ENCODE data around the gene MTCL1.

DNA sequence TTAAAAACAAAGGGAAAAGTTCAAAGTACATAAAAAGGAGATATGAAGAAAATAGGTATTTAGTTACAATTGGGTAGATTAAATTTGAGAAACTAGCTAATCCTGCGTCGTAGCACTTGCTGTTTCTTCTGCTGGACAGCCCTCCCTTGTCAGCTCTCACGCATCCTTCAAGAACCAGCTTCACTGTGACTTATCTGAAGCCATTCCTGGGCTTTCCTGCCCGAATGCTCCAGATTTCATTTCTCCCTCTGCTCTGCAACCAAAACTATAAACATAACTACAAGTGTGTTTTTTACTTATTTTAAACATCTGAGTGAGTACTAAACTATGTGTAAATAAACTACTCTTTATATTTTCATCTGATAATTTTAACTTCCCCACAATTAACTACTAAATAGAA is 149.2 kb downstream of the MTCL1 start:
- TF ChIP-seq, protein P1, sequence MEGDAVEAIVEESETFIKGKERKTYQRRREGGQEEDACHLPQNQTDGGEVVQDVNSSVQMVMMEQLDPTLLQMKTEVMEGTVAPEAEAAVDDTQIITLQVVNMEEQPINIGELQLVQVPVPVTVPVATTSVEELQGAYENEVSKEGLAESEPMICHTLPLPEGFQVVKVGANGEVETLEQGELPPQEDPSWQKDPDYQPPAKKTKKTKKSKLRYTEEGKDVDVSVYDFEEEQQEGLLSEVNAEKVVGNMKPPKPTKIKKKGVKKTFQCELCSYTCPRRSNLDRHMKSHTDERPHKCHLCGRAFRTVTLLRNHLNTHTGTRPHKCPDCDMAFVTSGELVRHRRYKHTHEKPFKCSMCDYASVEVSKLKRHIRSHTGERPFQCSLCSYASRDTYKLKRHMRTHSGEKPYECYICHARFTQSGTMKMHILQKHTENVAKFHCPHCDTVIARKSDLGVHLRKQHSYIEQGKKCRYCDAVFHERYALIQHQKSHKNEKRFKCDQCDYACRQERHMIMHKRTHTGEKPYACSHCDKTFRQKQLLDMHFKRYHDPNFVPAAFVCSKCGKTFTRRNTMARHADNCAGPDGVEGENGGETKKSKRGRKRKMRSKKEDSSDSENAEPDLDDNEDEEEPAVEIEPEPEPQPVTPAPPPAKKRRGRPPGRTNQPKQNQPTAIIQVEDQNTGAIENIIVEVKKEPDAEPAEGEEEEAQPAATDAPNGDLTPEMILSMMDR (IDR thresholded peaks at IDR 0.05) = no peak
- TF ChIP-seq POLR2A (IDR thresholded peaks at IDR 0.05) = no peak

Data from adrenal gland (tissue), 5 donors.